SK-N-SH (cell line): ENCODE data around the gene SLAMF6. TPM values are rescaled to one million over a fixed set of nuclear protein-coding genes. Genes with fewer than 3 reads are reported as not detected.

Source experiments
- CTCF ChIA-PET: fragments of 300-600, 350-600 bp; formaldehyde crosslinking; extraction: SDS; loops from one replicate; lab custom pipeline; 2021; lab: Yijun Ruan, JAX
- POLR2A ChIA-PET: fragments of 350-600 bp; sonication (Branson Sonifier 250); formaldehyde crosslinking; extraction: SDS; loops from one replicate; lab custom pipeline; 2020; ENCODE audit warnings: antibody characterized with exemption, inconsistent platforms; lab: Yijun Ruan, JAX
- DNase-seq: peaks from one replicate; pipeline ENCODE4 v3.0.0; 2012
- H2AFZ ChIP-seq: fragments of 200-600 bp; sonication (generic); 2 replicates; pipeline ENCODE4 v1.8.1; 2016; ENCODE audit warnings: antibody characterized with exemption, mild to moderate bottlenecking, low read depth
- H3F3A ChIP-seq: fragments of 200-600 bp; sonication (generic); replicated peaks from 2 replicates; pipeline ENCODE3; 2016; ENCODE audit warnings: antibody characterized with exemption, mild to moderate bottlenecking; ENCODE audit not compliant: insufficient read depth
- H3K27ac ChIP-seq, 2 experiments: fragments of 200-500 bp in 1 of 2; fragments of 200-600 bp in 1 of 2; sonication (Bioruptor generic) in 1 of 2; sonication (generic), shearing (Covaris generic) in 1 of 2; 2 replicates each; pipeline versions ENCODE4 v1.5.1 to v1.6.1; 2014 to 2016; ENCODE audit warnings: low read depth in 2 of 2, inconsistent platforms in 1 of 2, low read length in 1 of 2, mild to moderate bottlenecking in 1 of 2, mixed read lengths in 1 of 2
- H3K27me3 ChIP-seq: fragments of 200-600 bp; sonication (generic), shearing (Covaris generic); 2 replicates; pipeline ENCODE4 v1.6.1; 2016; ENCODE audit warnings: mixed run types; ENCODE audit not compliant: insufficient read depth
- H3K36me3 ChIP-seq, 2 experiments: fragments of 200-500 bp in 1 of 2; fragments of 200-600 bp in 1 of 2; sonication (Bioruptor generic) in 1 of 2; sonication (generic) in 1 of 2; replicated peaks in 1 of 2; 2 replicates each; pipeline versions ENCODE3 to v1.5.1; 2014 to 2016; ENCODE audit warnings: low read length in 1 of 2, mild to moderate bottlenecking in 1 of 2; ENCODE audit not compliant: insufficient read depth in 2 of 2, control insufficient read depth in 1 of 2
- H3K4me1 ChIP-seq, 2 experiments: fragments of 200-500 bp in 1 of 2; fragments of 200-600 bp in 1 of 2; sonication (Bioruptor generic) in 1 of 2; sonication (generic), shearing (Covaris generic) in 1 of 2; 2 replicates each; pipeline versions ENCODE4 v1.5.1 to v1.6.1; 2014 to 2016; ENCODE audit warnings: low read depth in 1 of 2, low read length in 1 of 2, mixed run types in 1 of 2; ENCODE audit not compliant: insufficient read depth in 2 of 2, control insufficient read depth in 1 of 2
- H3K4me2 ChIP-seq: fragments of 200-600 bp; sonication (generic), shearing (Covaris generic); 2 replicates; pipeline ENCODE4 v1.6.1; 2017; ENCODE audit warnings: mixed run types
- H3K4me3 ChIP-seq, 2 experiments: fragments of 200-500 bp in 1 of 2; fragments of 200-600 bp in 1 of 2; sonication (Bioruptor generic) in 1 of 2; sonication (generic), shearing (Covaris generic) in 1 of 2; 2 replicates each; pipeline versions ENCODE4 v1.5.1 to v1.8.1; 2014 to 2016; ENCODE audit warnings: low read depth in 2 of 2, inconsistent platforms in 1 of 2, low read length in 1 of 2, mild to moderate bottlenecking in 1 of 2, mixed read lengths in 1 of 2, moderate library complexity in 1 of 2
- H3K79me2 ChIP-seq: fragments of 200-600 bp; sonication (generic); 2 replicates; pipeline ENCODE4 v1.8.1; 2017; ENCODE audit warnings: mild to moderate bottlenecking; ENCODE audit not compliant: insufficient read depth
- H3K9ac ChIP-seq: fragments of 200-600 bp; sonication (generic); 2 replicates; pipeline ENCODE4 v1.6.1; 2017; ENCODE audit warnings: mixed run types
- H3K9me2 ChIP-seq: fragments of 200-600 bp; sonication (generic); 2 replicates; pipeline ENCODE4 v1.6.1; 2017; ENCODE audit warnings: mixed run types
- H3K9me3 ChIP-seq: fragments of 200-600 bp; sonication (generic); 2 replicates; pipeline ENCODE4 v1.6.1; 2017; ENCODE audit warnings: mixed run types, mild to moderate bottlenecking, moderate library complexity
- H4K20me1 ChIP-seq: fragments of 200-600 bp; sonication (generic); 2 replicates; pipeline ENCODE4 v1.6.1; 2017; ENCODE audit warnings: mild to moderate bottlenecking, mixed run types; ENCODE audit not compliant: insufficient read depth
- ELF1 ChIP-seq: IDR thresholded peaks from 2 replicates; pipeline ENCODE4 v1.4.0; 2012
- EZH2phosphoT487 ChIP-seq: fragments of 200-600 bp; sonication (generic); IDR thresholded peaks from 2 replicates; pipeline ENCODE4 v1.6.1; 2017; ENCODE audit warnings: low read depth, mixed run types, mild to moderate bottlenecking, antibody characterized with exemption, moderate library complexity, borderline replicate concordance
- FOXJ3 ChIP-seq: sonication (generic); formaldehyde crosslinking; IDR thresholded peaks from 2 replicates; pipeline ENCODE4 v1.5.1; 2020; ENCODE audit warnings: mild to moderate bottlenecking, missing genetic modification reagents
- FOXM1 ChIP-seq: IDR thresholded peaks from 2 replicates; pipeline ENCODE4 v1.4.0; 2012; ENCODE audit warnings: low read depth, mild to moderate bottlenecking
- GABPA ChIP-seq: IDR thresholded peaks from 2 replicates; pipeline ENCODE4 v1.4.0; 2012; ENCODE audit warnings: low read depth, mild to moderate bottlenecking
- GATA2 ChIP-seq: sonication (generic); formaldehyde crosslinking; IDR thresholded peaks from 2 replicates; pipeline ENCODE4 v1.5.0; 2020; ENCODE audit warnings: mild to moderate bottlenecking, missing genetic modification reagents
- MEF2A ChIP-seq: IDR thresholded peaks from 2 replicates; pipeline ENCODE4 v1.4.0; 2012; ENCODE audit warnings: low read depth, borderline replicate concordance
- MXI1 ChIP-seq: IDR thresholded peaks from 2 replicates; pipeline ENCODE4 v1.6.1; 2012; ENCODE audit warnings: mild to moderate bottlenecking, low read depth, low read length, improper control_type of control experiment
- NFIC ChIP-seq: IDR thresholded peaks from 2 replicates; pipeline ENCODE4 v1.4.0; 2012; ENCODE audit warnings: borderline replicate concordance
- NRF1 ChIP-seq: IDR thresholded peaks from 2 replicates; pipeline ENCODE4 v1.6.1; 2012; ENCODE audit warnings: low read depth, mild to moderate bottlenecking, low read length
- RAD21 ChIP-seq: IDR thresholded peaks from 2 replicates; pipeline ENCODE4 v1.6.1; 2012; ENCODE audit warnings: mild to moderate bottlenecking, low read length
- REST ChIP-seq: IDR thresholded peaks from 2 replicates; pipeline ENCODE4 v1.6.1; 2012; ENCODE audit warnings: mild to moderate bottlenecking, low read depth, low read length, moderate library complexity
- RFX5 ChIP-seq: IDR thresholded peaks from 2 replicates; pipeline ENCODE4 v1.6.1; 2012; ENCODE audit warnings: mild to moderate bottlenecking, improper control_type of control experiment, low read length
- TAF1 ChIP-seq: IDR thresholded peaks from 2 replicates; pipeline ENCODE4 v1.6.1; 2012; ENCODE audit warnings: low read depth, mild to moderate bottlenecking, low read length, moderate library complexity, borderline replicate concordance
- TEAD4 ChIP-seq: IDR thresholded peaks from 2 replicates; pipeline ENCODE4 v1.4.0; 2012; ENCODE audit warnings: mild to moderate bottlenecking, borderline replicate concordance; ENCODE audit not compliant: insufficient read depth
- YY1 ChIP-seq: IDR thresholded peaks from 2 replicates; pipeline ENCODE4 v1.4.0; 2012; ENCODE audit warnings: low read depth, mild to moderate bottlenecking
- ZBTB33 ChIP-seq: IDR thresholded peaks from 2 replicates; pipeline ENCODE4 v1.4.0; 2012; ENCODE audit warnings: low read depth, borderline replicate concordance
- WGBS: methylation state at CpG from one replicate; pipeline ENCODE4 v1.1.6; 2017; ENCODE audit warnings: low lambda C conversion rate; 5-methylcytosine and 5-hydroxymethylcytosine counted together
- polyA plus RNA-seq, 3 experiments: library from polyadenylated mRNA; depleted of rRNA; stranded (reverse); fragments of >200 nt; gene quantifications; 2 replicates each; pipeline ENCODE4 v1.2.3, GENCODE V29; 2012
- TF ChIP-seq, protein P1 (sequence below): fragments of 150-350 bp; IDR thresholded peaks from 2 replicates; pipeline ENCODE4 v1.6.1; 2017; ENCODE audit warnings: antibody characterized with exemption, low read length, low read depth, borderline replicate concordance
- TF ChIP-seq, protein P2 (sequence below): fragments of 200-600 bp; sonication (generic); IDR thresholded peaks from 2 replicates; pipeline ENCODE4 v1.6.1; 2017; ENCODE audit warnings: antibody characterized with exemption, mild to moderate bottlenecking, moderate library complexity

Gene SLAMF6
- polyA plus RNA-seq, 1 of the 3 experiments (the other 2 are of a cell fraction): not detected

DNA sequence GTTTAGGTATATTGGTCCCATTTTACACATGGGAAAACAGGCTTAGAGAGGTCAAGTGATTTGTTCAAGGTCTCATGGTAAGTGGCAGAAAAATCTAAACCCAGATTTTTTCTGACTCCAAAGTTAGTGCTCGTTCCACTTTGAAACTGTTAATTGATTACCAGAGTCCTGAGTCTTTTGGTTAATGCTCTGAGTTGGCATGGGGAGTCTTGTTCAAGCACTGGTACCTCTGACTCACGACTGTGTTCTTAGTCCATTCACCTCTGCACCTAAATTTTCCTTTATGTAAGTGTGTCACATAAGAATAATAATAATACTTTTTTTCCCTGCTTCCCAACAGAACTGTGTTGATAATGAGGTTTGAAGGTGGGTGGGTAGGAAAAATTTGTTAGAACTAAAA is 63.4 kb downstream of the SLAMF6 start:
- no peak overlapping the region for H3K4me3 ChIP-seq
- no peaks in the 10 kb centered on the region for H3K79me2 ChIP-seq
- H3K4me2 ChIP-seq: no peak overlapping the region
- DNase-seq: no peak
- no peaks in the 10 kb centered on the region for H3K9me2 ChIP-seq
- H3K36me3 ChIP-seq: no peaks in the 10 kb centered on the region
- WGBS: 10% methylated on average over 2 of the region's 2 CpGs
- no peak for TF ChIP-seq TEAD4
- TF ChIP-seq RAD21: no peak
- TF ChIP-seq, protein P1, sequence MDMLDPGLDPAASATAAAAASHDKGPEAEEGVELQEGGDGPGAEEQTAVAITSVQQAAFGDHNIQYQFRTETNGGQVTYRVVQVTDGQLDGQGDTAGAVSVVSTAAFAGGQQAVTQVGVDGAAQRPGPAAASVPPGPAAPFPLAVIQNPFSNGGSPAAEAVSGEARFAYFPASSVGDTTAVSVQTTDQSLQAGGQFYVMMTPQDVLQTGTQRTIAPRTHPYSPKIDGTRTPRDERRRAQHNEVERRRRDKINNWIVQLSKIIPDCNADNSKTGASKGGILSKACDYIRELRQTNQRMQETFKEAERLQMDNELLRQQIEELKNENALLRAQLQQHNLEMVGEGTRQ: no peak
- no peak for TF ChIP-seq YY1
- no peak for TF ChIP-seq NRF1
- no peak for TF ChIP-seq NFIC
- no peak for TF ChIP-seq MEF2A
- TF ChIP-seq FOXJ3 (CRISPR knock-in tag): no peak
- TF ChIP-seq MXI1: no peak
- TF ChIP-seq GABPA: no peak
- TF ChIP-seq GATA2: no peak
- no peak for TF ChIP-seq EZH2phosphoT487
- TF ChIP-seq, protein P2, sequence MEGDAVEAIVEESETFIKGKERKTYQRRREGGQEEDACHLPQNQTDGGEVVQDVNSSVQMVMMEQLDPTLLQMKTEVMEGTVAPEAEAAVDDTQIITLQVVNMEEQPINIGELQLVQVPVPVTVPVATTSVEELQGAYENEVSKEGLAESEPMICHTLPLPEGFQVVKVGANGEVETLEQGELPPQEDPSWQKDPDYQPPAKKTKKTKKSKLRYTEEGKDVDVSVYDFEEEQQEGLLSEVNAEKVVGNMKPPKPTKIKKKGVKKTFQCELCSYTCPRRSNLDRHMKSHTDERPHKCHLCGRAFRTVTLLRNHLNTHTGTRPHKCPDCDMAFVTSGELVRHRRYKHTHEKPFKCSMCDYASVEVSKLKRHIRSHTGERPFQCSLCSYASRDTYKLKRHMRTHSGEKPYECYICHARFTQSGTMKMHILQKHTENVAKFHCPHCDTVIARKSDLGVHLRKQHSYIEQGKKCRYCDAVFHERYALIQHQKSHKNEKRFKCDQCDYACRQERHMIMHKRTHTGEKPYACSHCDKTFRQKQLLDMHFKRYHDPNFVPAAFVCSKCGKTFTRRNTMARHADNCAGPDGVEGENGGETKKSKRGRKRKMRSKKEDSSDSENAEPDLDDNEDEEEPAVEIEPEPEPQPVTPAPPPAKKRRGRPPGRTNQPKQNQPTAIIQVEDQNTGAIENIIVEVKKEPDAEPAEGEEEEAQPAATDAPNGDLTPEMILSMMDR: no peak
- TF ChIP-seq REST: no peak
- no peak for TF ChIP-seq TAF1
- TF ChIP-seq ZBTB33: no peak
- TF ChIP-seq ELF1: no peak
- TF ChIP-seq FOXM1: no peak
- no peak for TF ChIP-seq RFX5
- CTCF ChIA-PET: no interaction called here
- POLR2A ChIA-PET: no interaction called here
- no peaks in the 10 kb centered on the region for H3F3A ChIP-seq
- no peaks in the 10 kb centered on the region for H3K9me3 ChIP-seq
- H3K27me3 ChIP-seq: no peaks in the 10 kb centered on the region; the same call in 1 of the 2 replicates
- H2AFZ ChIP-seq: no peak overlapping the region
- H3K4me1 ChIP-seq: no peaks in the 10 kb centered on the region
- H3K9ac ChIP-seq: no peak overlapping the region
- no peak overlapping the region for H3K27ac ChIP-seq
- no peaks in the 10 kb centered on the region for H4K20me1 ChIP-seq
